Gastrocnemius medialis (tissue), 4 donors: ENCODE measurements around the gene EEPD1.

Experiments used
- CTCF ChIP-seq, 5 experiments: fragments of 450-650 bp in 3 of 5; fragments of 200-600 bp in 2 of 5; sonication (generic) in 2 of 5; IDR thresholded peaks in 4 of 5; conservative IDR thresholded peaks in 1 of 5; 1 replicate in 4 of 5; 2 replicates in 1 of 5; pipeline ENCODE4 v1.5.1; 2016 to 2019; ENCODE audit warnings: antibody characterized with exemption in 5 of 5, mild to moderate bottlenecking in 3 of 5, moderate library complexity in 3 of 5
- POLR2A ChIP-seq, 2 donors: fragments of 450-650 bp; IDR thresholded peaks; one replicate each; pipeline ENCODE4 v1.6.1; 2017; ENCODE audit warnings: antibody characterized with exemption in 2 of 2, mild to moderate bottlenecking in 2 of 2, moderate library complexity in 2 of 2

- TF ChIP-seq CTCF (IDR thresholded peaks at IDR 0.05 in 4 of 5, conservative IDR thresholded peaks at IDR 0.05 in 1 of 5) (peak in 1 of 5 experiments; percentile 2), POLR2A (IDR thresholded peaks at IDR 0.05) (no peak)
Observed at GRCh38 chr7:36304099-36304425, 151.0 kb downstream of the EEPD1 start.
